HUES48 (cell line): Measurements from ENCODE around the gene RAB1B.
A peak's percentile ranks its signal among the peaks of the same experiment; 100 is the strongest.
"Not testable (repeated sequence)": the region's sequence is repeated elsewhere in the genome, so short reads cannot be mapped to it uniquely, and the experiment has no call there.

Source experiments
- H3K27ac ChIP-seq: one replicate; pipeline ENCODE4 v1.7.0; 2013; ENCODE audit warnings: low read depth, low read length, inconsistent platforms
- H3K27me3 ChIP-seq: 2 replicates; pipeline ENCODE4 v1.6.1; 2013; ENCODE audit warnings: mild to moderate bottlenecking, low read length; ENCODE audit not compliant: control insufficient read depth, insufficient read depth
- H3K36me3 ChIP-seq: 2 replicates; pipeline ENCODE4 v1.6.1; 2013; ENCODE audit warnings: low read length; ENCODE audit not compliant: control insufficient read depth, insufficient read depth
- H3K4me1 ChIP-seq: 2 replicates; pipeline ENCODE4 v1.6.1; 2013; ENCODE audit warnings: mild to moderate bottlenecking, low read length; ENCODE audit not compliant: control insufficient read depth, insufficient read depth
- H3K4me3 ChIP-seq: 2 replicates; pipeline ENCODE4 v1.5.1; 2013; ENCODE audit warnings: mild to moderate bottlenecking, low read depth, low read length
- H3K9ac ChIP-seq: 2 replicates; pipeline ENCODE4 v1.6.1; 2013; ENCODE audit warnings: mild to moderate bottlenecking, low read depth, low read length, moderate library complexity
- H3K9me3 ChIP-seq: 2 replicates; pipeline ENCODE4 v1.6.1; 2013; ENCODE audit warnings: low read length; ENCODE audit not compliant: control insufficient read depth, insufficient read depth

Gene RAB1B

DNA sequence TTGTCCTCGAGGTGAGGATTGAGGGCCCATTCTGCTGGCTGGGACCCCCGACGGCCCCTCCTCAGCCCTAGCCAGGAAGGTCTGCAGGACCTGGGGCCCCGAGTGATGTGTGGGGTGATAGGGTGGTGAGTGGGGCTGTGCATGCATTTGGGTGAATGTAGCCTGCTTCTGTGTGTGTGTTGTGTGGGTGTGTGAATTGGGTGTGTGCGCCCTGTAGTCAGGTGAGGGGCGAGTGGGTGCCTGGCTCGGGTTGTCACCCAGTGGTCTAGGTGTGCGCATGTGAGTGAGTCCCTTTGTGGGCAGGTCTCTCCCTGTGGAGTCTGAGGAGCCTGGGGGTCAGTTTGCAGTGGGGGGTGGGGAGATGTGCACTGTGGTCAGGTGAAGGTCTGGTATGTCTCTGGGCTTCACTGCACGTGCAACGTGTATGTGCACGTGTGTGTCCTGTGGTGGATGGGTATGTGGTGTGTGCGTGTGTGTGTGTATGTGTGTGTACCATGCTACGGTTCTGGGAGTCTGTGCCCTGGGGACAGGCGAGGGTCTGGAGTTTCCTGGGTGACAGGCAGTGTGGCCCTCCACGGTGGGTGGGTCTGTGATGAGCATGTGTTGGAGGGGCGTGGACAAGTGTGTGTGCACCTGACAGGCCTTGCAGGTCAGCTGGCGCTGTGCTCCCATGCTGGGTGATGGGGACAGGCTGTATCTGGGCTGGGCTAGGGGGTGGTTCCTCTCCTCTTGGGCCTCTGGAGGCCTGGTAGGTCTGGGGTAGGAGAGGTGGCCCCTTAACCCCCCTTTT, 24.3 kb downstream of the RAB1B start:
- peaks cover 35% of the 10 kb centered on the region for H3K27me3 ChIP-seq
- H3K36me3 ChIP-seq: no peaks in the 10 kb centered on the region
- no peak overlapping the region for H3K9ac ChIP-seq
- no peaks in the 10 kb centered on the region for H3K9me3 ChIP-seq
- H3K4me3 ChIP-seq: peak overlapping the region; percentile 66; the same call in 1 of the 2 replicates
- H3K4me1 ChIP-seq: peaks cover 10% of the 10 kb centered on the region; the same call in 1 of the 2 replicates
- no peak overlapping the region for H3K27ac ChIP-seq

DNA sequence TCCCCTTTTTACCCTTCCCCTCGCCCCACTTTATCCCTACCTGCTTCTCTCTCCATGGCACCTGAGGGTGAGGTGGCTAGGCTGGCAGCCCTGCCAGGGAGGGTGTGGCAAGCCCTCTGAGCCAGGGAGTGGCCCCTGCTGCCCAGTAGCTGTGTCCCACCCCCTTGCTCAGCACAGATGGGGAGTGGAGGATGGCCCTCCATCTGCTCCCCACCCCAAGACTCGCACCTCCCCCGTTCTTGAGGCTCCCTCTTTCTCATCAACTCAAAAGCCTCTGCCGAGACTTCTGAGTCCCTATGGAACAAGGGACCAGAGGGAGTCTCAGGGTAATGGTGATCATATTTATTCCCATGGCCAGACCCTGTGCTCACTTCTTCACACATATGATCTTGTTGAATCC, 24.9 kb downstream of the RAB1B start:
- no peak overlapping the region for H3K4me3 ChIP-seq
- H3K9me3 ChIP-seq: no peaks in the 10 kb centered on the region
- H3K27me3 ChIP-seq: peaks cover 35% of the 10 kb centered on the region
- H3K36me3 ChIP-seq: no peaks in the 10 kb centered on the region
- H3K4me1 ChIP-seq: peaks cover 10% of the 10 kb centered on the region; the same call in 1 of the 2 replicates
- no peak overlapping the region for H3K27ac ChIP-seq
- H3K9ac ChIP-seq: no peak overlapping the region

DNA sequence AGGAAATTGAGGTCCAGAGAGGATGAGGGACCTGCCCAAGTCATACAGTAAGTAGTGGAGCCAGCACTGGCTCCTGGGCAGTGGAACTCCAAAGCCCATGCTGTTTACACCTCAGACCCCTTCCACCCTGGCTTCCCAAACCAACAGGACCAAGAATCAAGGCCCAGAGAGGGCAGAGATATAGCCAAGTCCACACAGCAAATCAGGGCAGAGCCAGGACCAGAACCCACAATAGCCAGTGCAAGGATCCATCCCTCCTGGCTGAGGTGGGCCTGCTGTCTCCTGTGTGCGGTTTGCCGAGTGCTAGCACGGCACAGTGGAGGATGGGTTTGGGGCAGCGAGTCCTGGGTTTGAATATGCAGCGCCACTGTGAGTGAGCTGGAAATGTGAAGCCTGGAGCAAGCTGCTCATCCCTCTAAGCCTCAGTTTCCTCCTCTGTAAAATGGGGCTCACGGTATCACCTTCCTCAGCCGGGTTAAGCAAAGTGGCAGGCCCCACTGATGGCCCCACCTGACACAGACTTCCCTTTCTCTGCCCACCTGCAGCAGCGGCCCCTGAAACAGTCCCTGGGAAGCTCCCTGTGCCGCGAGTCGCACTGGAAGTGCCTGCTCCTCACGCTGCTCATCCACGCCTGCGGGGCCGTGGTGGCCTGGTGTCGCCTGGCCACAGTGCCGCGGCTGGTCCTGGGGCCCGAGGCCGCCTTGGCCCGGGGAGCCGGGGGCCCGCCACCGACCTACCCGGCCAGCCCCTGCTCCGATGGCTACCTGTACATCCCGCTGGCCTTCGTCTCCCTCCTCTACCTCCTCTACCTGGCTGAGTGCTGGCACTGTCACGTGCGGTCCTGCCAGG, 25.6 kb downstream of the RAB1B start:
- Histone ChIP-seq H3K4me1 (peaks cover 10% of the 10 kb centered on the region; the same call in 1 of the 2 replicates), H3K4me3 (no peak overlapping the region), H3K9ac (no peak overlapping the region), H3K27me3 (peaks cover 35% of the 10 kb centered on the region), H3K9me3 (no peaks in the 10 kb centered on the region), H3K27ac (no peak overlapping the region), H3K36me3 (no peaks in the 10 kb centered on the region)

DNA sequence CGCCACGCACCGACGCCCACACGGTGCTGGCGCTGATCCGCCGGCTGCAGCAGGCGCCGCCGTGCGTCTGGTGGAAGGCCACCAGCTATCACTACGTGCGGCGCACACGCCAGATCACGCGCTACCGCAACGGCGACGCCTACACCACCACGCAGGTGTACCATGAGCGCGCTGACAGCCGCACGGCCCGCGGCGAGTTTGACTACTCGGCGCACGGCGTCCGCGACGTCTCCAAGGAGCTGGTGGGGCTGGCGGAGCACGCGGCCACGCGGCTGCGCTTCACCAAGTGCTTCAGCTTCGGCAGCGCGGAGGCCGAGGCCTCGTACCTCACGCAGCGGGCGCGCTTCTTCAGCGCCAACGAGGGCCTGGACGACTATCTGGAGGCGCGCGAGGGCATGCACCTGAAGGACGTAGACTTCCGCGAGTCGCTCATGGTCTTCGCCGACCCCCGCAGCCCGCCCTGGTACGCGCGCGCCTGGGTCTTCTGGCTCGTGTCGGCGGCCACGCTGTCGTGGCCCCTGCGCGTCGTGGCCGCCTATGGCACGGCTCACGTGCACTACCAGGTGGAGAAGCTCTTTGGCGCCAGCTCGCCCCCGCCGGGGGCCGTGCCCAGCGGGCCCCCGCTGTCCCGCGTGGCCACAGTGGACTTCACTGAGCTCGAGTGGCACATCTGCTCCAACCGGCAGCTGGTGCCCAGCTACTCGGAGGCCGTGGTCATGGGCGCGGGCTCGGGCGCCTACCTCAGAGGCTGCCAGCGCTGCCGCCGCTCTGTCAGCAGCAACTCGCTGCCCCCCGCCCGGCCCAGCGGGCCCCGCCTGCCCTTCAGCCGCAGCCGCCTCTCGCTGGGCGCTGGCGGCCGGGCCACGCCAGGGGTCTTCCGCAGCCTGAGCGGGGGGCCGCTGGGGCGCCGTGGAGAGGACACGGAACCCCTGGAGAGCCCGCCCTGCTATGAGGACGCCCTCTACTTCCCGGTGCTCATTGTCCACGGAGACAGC, 26.5 kb downstream of the RAB1B start:
- H3K9me3 ChIP-seq: no peaks in the 10 kb centered on the region
- H3K27ac ChIP-seq: no peak overlapping the region
- H3K36me3 ChIP-seq: no peaks in the 10 kb centered on the region
- no peak overlapping the region for H3K4me3 ChIP-seq
- no peak overlapping the region for H3K9ac ChIP-seq
- H3K27me3 ChIP-seq: peaks cover 35% of the 10 kb centered on the region
- peaks cover 8% of the 10 kb centered on the region; the same call in 1 of the 2 replicates for H3K4me1 ChIP-seq

DNA sequence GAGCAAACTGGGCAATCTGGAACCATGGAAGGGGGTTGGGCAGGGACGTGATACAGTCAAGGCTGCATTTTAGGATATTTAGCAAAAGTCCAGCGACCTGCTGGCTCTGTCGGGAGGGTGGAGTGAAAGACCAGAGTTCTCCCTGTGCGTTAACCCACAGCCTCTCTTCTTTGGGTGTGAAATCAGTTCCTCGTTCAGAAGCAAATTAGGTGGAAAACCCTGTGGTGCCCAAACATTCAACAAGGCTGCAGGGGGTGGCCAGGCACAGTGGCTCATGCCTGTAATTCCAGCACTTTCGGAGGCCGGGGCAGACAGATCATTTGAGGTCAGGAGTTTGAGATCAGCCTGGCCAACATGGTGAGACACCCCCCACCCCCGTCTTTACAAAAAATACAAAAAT, 29.2 kb downstream of the RAB1B start:
- Histone ChIP-seq H3K27ac (no peak overlapping the region), H3K27me3 (peaks cover 9% of the 10 kb centered on the region)

DNA sequence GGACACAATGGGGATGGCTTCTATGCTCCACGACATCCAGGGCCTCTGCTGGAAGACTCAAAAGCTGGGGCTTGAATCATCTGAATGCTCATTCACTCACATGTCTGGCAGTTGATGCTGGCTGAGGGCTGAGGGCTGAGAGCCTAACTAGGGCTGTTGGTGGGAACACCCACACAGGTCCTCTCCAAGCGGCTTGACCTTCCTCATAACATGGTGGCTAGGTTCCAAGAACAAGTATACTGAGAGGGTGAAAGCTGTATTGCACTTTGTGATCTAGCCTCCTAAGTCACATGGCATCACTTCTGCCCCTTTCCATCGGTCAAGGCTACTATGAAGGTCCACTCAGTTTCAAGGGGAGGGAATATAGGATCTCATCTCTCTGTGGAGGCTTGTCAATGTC, 30.7 kb downstream of the RAB1B start:
- no peaks in the 10 kb centered on the region for H3K27me3 ChIP-seq
- peaks cover 5% of the 10 kb centered on the region; the same call in 1 of the 2 replicates for H3K4me1 ChIP-seq
- H3K36me3 ChIP-seq: no peaks in the 10 kb centered on the region
- H3K9me3 ChIP-seq: no peaks in the 10 kb centered on the region
- no peak overlapping the region for H3K4me3 ChIP-seq
- H3K9ac ChIP-seq: no peak overlapping the region
- H3K27ac ChIP-seq: no peak overlapping the region

More for the DNA sequence above, 29.2 kb downstream of the RAB1B start:
- Histone ChIP-seq H3K36me3 (no peaks in the 10 kb centered on the region), H3K9me3 (no peaks in the 10 kb centered on the region), H3K9ac (no peak overlapping the region), H3K4me3 (no peak overlapping the region), H3K4me1 (peaks cover 5% of the 10 kb centered on the region; the same call in 1 of the 2 replicates)

DNA sequence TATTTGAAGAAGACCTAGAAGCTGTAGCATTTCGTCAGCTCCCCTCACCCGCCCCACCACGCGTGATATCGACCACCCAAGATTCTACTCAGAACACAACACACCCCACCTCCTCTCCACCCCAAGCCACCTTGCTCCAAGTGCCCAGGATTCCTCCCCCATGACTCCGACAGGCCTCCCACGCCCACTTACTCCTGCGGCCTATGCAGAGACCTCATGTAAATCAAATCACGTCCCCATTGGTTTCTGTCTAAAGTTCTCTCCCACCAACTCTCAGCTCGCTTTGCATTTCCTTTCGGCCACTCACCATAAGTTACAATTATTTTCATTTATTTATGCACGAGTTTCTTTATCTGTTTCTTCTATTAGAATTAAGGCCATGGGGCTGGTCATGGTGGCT, 34.2 kb downstream of the RAB1B start:
- H3K9ac ChIP-seq: no peak overlapping the region
- no peaks in the 10 kb centered on the region for H3K27me3 ChIP-seq
- no peaks in the 10 kb centered on the region for H3K9me3 ChIP-seq
- no peak overlapping the region for H3K4me3 ChIP-seq
- H3K4me1 ChIP-seq: peaks cover under 1% of the 10 kb centered on the region; the same call in 1 of the 2 replicates
- no peak overlapping the region for H3K27ac ChIP-seq
- no peaks in the 10 kb centered on the region for H3K36me3 ChIP-seq

DNA sequence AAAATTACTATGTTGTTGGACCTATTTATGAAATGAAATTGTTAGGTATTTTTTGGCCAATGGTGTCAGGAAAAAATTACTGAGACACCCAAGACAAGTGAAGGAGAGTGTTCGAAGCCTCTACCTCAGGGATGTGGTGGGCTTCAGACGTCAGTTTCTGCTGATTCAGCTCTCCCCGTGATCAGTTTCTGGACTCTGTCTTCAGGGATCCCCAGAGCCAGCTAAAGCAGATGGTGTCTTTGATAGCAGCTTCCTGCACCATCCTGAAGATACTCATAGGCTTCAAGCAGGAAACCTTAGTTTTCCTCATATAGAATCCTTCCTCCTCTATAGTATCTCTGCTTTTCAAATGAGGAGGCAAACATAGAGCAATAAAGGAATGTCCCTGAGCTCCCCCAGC, 41.0 kb downstream of the RAB1B start:
- H3K27ac ChIP-seq: no peak overlapping the region
- peaks cover 8% of the 10 kb centered on the region for H3K4me1 ChIP-seq
- H3K36me3 ChIP-seq: no peaks in the 10 kb centered on the region
- no peak overlapping the region for H3K4me3 ChIP-seq
- no peaks in the 10 kb centered on the region for H3K27me3 ChIP-seq
- no peaks in the 10 kb centered on the region for H3K9me3 ChIP-seq
- no peak overlapping the region for H3K9ac ChIP-seq

DNA sequence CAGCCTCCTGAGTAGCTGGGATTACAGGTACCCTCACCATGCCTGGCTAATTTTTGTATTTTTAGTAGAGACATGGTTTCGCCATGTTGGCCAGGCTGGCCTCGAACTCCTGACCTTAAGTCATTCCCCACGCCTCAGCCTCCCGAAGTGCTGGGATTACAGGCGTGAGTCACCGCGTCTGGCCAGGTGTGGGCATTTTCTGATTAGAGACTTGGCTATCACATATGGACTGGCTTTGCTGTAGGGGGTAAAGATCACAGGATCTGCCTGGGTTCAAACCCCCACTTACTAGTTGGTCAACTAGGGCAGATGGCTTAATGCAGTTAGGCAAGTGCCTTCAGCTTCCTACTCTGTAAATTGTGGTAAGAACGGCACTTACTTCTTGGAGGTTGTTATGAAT, 41.9 kb downstream of the RAB1B start:
- peaks cover 8% of the 10 kb centered on the region for H3K4me1 ChIP-seq

DNA sequence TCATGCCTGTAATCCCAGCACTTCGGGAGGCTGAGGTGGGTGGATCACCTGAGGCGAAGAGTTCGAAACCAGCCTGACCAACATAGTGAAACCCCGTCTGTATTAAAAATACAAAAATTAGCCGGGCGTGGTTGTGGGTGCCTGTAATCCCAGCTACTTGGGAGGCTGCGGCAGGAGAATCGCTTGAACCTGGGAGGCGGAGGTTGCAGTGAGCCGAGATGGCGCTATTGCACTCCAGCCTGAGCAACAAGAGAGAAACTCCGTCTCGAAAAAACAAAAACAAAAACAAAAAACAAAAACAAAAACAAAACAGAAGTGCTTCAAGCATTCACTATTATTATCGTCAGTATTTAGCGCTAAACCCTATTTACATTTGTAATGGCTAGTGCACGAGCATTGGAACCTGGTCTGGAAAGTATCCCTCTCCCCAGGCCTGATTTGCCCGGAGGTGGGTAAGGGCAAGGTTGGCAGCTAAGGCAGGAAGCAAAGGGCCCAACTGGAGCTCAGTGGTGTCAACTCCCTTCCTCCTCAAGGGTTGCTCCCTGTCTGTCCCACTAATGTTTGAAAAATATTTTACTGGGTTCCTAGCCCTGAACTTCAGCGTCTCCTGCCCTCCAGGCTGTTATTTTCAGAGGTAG, 42.5 kb downstream of the RAB1B start:
- H3K36me3 ChIP-seq, H3K9me3 ChIP-seq, H3K27ac ChIP-seq, H3K4me3 ChIP-seq, H3K9ac ChIP-seq, H3K4me1 ChIP-seq, H3K27me3 ChIP-seq: not testable (repeated sequence)

More for the DNA sequence above, 41.9 kb downstream of the RAB1B start:
- Histone ChIP-seq H3K36me3 (no peaks in the 10 kb centered on the region), H3K9me3 (no peaks in the 10 kb centered on the region), H3K9ac (no peak overlapping the region), H3K4me3 (no peak overlapping the region), H3K27me3 (no peaks in the 10 kb centered on the region), H3K27ac (no peak overlapping the region)
